Activated CD4-positive, alpha-beta T cell treated with anti-CD3 and anti-CD28 coated beads, Interleukin-2, amount 50 U/mL, for 16 hours (primary cell): Measurements from ENCODE around the gene CCDC178.
"Not testable (repeated sequence)": the region's sequence is repeated elsewhere in the genome, so short reads cannot be mapped to it uniquely, and the experiment has no call there.

Experiments
- DNase-seq: peaks from one replicate; pipeline ENCODE4 v3.0.0-alpha.2; 2020

CCDC178 gene, protein sequence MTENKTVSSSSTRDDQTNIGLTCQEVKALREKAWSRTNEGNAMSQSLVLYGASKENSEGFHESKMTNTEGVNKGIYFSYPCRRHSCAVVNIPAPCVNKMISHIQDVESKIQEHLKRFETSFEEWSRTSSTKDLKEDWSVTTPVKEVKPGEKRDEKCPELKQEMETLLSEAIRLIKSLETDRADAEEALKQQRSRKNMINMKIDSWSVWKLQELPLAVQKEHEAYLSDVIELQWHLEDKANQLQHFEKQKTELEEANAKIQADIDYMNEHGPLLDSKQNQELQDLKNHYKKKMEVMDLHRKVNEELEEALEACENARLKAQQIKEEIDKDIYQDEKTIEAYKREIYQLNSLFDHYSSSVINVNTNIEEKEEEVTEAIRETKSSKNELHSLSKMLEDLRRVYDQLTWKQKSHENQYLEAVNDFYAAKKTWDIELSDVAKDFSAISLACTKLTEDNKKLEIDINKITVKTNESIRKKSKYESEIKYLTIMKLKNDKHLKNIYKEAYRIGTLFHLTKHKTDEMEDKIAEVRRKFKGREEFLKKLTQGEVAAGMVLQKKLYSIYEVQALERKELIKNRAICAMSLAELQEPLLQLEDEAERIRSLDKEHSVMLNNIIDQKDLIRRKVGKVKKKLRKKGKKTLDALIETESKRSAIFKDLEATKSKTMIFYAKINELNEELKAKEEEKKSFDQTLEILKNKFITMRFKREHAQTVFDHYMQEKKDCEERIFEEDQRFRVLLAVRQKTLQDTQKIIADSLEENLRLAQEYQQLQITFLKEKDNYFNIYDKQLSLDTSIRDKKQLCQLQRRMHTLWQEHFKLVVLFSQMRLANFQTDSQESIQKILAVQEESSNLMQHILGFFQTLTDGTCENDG

DNA sequence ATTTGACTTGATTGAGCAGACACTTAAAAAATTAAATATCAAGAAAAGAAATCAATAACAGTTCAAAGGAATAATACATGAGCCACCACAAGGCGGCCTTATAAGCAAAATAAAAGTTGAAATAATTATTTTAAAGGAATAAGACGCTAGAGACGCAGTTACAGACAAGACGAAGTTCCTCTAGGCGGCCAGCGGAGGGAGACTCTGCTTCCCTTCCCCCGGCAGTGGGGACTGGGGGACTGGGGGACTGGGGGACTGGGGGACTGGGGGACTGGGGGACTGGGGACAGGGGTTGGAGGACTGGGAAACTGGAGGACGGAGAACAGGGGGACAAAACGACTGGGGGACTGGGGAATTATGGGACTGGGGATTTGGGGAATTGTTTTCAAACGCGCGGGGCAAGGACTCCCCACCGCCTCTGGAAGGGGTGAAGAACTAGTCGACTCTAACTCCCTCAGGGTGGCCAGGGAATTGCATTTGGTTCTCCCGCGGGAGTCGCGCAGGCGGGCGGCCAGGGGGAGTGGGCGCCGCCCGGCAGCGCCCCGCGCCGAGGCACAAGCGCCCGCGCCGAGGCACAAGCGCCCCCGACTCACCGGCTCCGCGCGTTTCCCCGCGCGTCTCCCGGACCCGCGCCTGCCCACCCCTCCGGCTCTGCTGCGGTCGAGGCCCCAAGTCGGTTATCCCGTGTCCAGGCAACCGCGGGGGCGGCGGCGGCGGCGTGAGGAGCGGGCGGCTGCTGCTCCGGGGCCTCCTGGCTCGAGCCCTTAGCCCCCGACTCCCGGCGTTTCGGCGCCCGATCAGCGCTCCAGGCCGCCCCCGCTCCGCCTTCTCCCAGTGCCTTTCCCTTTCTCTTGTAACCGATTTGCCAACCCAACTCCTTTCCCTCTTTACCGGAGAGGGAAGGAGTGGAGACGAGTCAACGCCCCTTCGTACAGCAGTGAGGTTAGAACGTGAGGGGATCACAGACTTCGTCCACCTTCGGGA lies at the start of gene CCDC178:
CCDC178 (minus strand) TSS at position 662 of the 984 bp plus-strand sequence. CDS start 28,633 bp downstream, outside the sequence.
- DNase-seq = no peak

GRCh38 chr18:33483908-33484307 lies 43.4 kb upstream of the CCDC178 start:
- DNase-seq = no peak

DNA sequence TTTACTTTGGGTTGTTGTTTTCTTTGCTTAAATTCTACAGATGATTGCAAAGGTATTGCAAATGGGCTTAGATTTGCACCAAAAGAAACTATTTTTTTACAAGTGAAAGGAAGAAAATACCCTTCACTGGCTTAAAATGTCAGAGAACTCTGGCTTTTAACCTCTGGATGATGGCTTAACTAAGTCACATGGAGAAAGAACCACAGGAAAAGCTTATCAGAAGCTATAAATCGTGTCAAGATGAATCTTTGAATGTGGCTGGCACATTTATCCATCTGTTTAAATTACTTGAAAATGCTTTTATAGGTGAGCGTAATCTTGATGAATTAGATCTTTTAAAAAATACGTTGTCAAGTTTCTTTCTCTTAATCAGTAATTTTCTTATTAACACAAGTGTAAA lies 32.0 kb upstream of the CCDC178 start:
- DNase-seq = no peak

GRCh38 chr18:33470216-33470615 lies 29.7 kb upstream of the CCDC178 start:
- DNase-seq = no peak

DNA sequence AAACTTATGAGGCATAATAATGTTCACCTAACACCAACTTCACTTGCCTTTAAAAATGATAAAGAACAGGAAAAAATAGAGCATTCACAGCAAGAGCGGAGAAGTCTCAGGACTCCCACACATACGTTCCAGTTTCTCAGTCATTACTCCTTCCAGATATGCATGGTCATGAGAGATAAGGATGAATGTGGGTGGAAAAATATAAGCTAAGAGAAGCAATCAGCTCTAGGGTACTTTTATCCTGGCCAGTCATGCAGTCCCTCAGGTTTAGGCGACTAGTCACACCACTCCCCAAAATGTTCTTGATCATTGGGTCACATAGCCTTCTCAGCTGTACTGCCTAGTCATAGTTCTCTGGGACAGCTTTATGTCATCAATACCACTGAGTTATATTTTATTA lies 29.2 kb upstream of the CCDC178 start:
- DNase-seq = no peak

DNA sequence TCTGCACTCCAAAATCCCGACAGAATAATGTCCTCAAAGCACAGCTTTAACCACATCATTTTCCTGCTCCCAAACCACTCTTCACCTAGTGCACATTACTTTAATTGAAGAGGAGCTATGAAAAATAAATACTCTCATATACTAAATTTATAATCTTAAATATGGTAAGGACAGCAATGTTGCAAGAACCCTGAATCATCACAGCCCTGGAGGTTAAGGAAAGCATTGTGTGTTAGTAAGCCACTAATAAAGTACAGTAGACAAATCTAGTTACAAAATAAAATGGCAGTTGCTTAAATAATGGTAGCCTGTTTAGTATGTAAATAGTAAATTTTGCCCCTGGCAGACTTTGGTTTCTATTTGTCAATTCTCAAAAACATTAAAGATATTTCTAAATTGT lies 27.0 kb upstream of the CCDC178 start:
- no peak for DNase-seq

DNA sequence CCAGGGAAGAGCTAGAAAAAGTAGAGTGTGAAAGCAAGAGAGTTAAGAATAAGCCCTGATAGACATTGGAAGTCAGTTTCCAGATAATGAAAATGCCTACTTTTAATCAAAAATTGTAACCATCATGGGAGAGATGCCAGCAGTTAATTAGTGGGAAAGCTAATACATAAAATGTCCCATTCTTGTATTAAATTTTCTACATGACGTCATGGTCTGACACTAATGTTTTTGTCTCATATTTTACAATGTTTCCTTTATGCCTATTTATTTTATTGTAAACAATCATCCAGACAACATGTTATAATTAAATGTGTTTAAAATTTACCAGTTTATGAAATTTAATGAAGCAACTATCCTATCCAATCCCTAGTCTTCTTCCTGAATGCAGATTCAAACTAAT lies 26.3 kb upstream of the CCDC178 start:
- no peak for DNase-seq

- no peak for DNase-seq
Measured at GRCh38 chr18:33460681-33461080, 20.2 kb upstream of the CCDC178 start.

DNA sequence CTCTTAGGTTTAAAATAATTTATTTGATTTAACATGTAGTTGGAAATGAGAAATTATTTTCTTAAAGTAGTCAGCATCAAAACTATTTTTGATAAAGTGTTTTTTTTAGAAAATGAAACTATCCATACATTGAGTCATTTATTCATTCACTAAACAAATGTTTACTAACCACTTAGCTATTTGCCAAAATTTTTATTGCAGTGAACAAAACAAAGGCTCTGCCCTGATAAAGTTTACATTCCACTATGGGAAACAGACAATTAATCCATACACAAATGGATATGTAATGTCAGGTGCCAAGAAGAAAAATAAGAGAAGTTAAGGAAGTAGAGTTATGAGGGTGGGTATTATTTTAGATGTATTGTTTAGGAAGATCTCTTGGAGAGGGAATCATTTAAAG lies 19.1 kb upstream of the CCDC178 start:
- DNase-seq = no peak

- no peak for DNase-seq
Measured at GRCh38 chr18:33446604-33447003, 6.1 kb upstream of the CCDC178 start.

DNA sequence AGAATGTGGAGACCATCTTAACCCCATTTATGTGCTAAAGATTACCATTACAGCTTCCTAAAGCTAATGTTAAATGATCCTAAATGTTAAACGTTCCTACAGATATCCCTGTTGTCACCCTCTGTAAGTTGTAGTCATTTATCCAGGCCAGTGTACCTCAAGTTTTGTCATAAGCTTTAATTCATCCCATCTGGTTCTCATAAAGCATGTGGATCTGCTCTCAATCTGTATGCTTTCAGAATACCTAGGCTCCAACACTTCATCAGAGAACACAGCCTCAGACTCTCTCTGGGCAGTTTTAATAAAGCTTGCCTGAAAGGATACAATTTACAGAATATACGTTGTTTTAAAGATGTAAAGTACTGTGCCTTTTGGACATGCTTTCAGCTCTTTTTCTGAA lies 4.2 kb upstream of the CCDC178 start:
- DNase-seq = no peak

GRCh38 chr18:33432857-33433256 lies 7.7 kb downstream of the CCDC178 start:
- no peak for DNase-seq

GRCh38 chr18:33427549-33427948 lies 13.0 kb downstream of the CCDC178 start:
- no peak for DNase-seq

GRCh38 chr18:33424266-33424946 lies 16.1 kb downstream of the CCDC178 start:
- DNase-seq = no peak

DNA sequence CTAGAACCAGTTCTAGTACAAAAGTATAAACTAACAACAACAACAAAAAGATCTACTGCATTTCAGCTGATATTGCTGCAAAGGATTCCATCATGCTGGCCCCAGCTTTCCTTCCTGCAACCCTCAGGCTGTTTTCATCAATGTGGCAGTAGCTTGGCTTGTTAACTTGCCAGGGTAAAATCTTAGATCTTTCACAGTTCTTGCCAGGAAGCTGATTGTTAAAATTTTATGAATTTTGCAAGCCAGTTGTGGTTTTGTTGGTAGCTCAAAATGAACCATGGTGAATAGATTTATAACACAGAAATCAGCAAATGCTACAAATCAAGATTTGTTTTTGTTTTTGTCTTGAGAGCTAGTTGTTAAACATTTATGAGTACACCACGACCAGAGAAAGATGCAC lies 19.3 kb downstream of the CCDC178 start:
- DNase-seq = no peak

- no peak for DNase-seq
Measured at GRCh38 chr18:33404244-33404873, 36.2 kb downstream of the CCDC178 start.

DNA sequence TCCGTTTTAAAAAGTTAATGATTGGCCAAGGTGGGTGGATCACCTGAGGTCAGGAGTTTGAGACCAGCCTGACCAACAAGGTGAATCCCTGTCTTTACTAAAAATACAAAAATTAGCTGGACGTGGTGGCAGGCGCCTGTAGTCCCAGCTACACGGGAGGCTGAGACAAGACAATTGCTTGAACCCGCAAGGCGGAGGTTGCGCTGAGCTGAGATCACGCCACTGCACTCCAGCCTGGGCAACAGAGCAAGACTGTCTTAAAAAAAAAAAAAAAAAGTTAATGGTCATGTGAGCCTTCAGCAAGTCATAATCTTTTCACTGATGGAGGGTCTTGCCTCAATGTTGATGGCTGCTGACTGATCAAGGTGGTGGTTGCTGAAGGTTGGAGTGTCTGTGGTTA lies 41.6 kb downstream of the CCDC178 start:
- not testable (repeated sequence) for DNase-seq

- no peak for DNase-seq
Measured at GRCh38 chr18:33375829-33376228, 64.7 kb downstream of the CCDC178 start.

- no peak for DNase-seq
Measured at GRCh38 chr18:33372442-33372841, 68.1 kb downstream of the CCDC178 start.

- DNase-seq = no peak
Measured at GRCh38 chr18:33369711-33370449, 70.6 kb downstream of the CCDC178 start.

DNA sequence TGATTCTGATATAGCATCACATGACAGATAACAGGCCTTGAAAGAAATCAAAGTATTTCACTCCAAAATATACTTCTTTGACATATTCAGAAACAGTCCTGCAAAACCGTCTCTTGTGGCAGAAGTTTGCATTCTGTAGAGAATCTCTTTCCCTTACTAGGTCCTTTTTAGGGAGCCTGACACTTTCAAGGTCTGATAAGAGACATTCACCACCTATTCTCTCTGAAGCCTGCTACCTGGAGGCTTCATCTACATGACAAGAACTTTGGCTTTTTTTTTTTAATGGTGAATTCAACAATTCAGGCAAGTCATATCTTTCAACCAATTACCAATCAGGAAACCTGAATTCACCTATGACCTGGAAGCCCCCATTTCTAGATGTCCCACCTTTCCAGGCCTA lies 83.8 kb downstream of the CCDC178 start:
- no peak for DNase-seq
